ENCODE results near the gene HIVEP1. TPM values are rescaled to one million over a fixed set of nuclear protein-coding genes. Genes with fewer than 3 reads are reported as not detected.
A peak's percentile ranks its signal among the peaks of the same experiment; 100 is the strongest.

Gene HIVEP1
- total RNA-seq, 1 experiment from 2014 or later = 6.6 TPM

GRCh38 chr6:12011276-12012037 is 655 bp upstream of the HIVEP1 start:
- DNase-seq (ENCODE audit: low read depth, low spot score) = peak; percentile 97
- in situ Hi-C loops (cut with HindIII; ENCODE audit: low pct_unique_long_range_greater_than_20kb, low sequenced_read_pairs) = no loop called here

DNA sequence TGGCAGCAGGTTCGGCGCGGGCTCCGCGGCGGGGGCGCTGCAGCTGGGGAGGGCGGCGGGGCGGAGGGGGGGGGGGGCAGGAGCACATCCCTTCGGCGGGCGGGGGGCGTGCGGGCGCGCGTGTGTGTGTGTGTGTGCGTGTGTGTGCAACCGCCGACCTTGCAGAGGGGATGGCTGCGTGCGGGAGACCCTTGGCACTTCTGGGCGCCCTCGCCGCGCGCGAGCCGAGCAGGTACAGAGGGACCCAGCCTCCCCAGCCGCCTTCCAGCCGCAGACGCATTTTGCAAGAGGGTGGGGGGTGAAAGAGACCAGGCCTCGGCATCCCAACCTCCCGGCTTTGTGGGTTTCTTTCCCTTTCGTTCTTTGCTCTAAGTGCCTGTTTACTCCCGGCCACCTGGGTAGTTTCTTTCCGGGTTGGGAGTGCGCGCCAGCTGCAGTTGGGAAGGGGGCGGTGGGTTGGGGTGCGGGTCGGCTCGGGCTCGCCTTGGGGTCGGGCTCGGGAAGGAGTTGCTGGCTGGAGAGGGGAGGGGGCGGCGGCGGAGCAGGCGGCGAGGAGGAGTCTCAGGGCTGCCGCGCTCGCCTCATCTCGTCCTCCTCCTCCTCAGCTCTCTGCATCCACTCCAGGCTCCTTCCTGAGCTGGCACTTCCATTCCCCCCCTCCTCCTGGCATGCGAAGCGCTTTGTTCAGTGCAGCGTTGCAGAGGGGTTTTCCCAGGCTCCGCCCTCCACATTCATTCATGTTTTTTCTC is 620 bp downstream of the HIVEP1 start:
- DNase-seq (ENCODE audit: low read depth, low spot score) = peak; percentile 91
- in situ Hi-C loops (cut with HindIII; ENCODE audit: low pct_unique_long_range_greater_than_20kb, low sequenced_read_pairs) = no loop called here

GRCh38 chr6:12013307-12013719 is 1.2 kb downstream of the HIVEP1 start:
- in situ Hi-C loops (cut with HindIII; ENCODE audit: low pct_unique_long_range_greater_than_20kb, low sequenced_read_pairs) = no loop called here
- no peak for DNase-seq (ENCODE audit: low read depth, low spot score)

DNA sequence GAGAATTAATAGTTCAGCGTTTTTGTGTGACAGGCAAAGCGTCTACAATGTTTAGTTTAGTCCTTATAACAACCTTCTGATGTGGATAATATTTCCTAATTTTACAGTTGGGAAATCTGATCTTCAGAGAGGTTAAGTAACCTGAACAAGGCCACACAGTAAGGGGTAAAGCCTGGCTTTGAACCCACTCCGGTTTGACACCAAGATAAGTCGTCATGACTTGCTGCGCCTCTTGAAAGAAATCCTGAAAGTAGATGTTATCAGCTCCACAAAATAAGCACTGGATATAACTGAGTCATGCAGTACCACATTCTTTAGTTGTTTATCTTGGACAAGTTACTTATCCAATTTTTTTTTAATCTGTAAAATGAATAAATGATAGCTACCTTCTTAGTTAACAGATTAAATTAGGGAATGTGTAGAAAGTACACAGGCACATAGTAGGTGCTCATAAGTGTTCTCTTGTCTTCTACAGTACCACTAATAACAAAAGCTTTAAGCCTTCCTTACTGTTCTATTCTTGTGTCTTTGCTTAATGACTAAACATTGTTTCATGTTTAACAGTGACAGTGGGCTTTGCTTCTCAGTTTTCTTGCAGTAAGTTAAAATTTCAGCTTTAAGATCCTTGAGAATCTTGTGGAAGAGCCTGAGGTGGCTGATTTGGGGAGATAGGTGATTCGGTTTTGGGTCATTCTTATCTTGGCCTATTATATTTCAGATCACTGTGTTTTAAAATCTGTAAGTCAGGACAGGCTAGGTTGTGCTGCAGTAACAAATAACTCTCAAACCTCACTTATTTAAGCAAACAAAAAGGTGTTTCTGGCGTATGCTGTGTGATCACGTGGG is 2.1 kb downstream of the HIVEP1 start:
- DNase-seq (ENCODE audit: low read depth, low spot score) = no peak
- in situ Hi-C loops (cut with HindIII; ENCODE audit: low pct_unique_long_range_greater_than_20kb, low sequenced_read_pairs) = no loop called here

- no peak for DNase-seq (ENCODE audit: low read depth, low spot score)
- in situ Hi-C loops (cut with HindIII; ENCODE audit: low pct_unique_long_range_greater_than_20kb, low sequenced_read_pairs) = no loop called here
Observed at GRCh38 chr6:12014873-12015149, 2.7 kb downstream of the HIVEP1 start.

- no peak for DNase-seq (ENCODE audit: low read depth, low spot score)
- in situ Hi-C loops (cut with HindIII; ENCODE audit: low pct_unique_long_range_greater_than_20kb, low sequenced_read_pairs) = no loop called here
Observed at GRCh38 chr6:12017263-12017662, 5.2 kb downstream of the HIVEP1 start.

DNA sequence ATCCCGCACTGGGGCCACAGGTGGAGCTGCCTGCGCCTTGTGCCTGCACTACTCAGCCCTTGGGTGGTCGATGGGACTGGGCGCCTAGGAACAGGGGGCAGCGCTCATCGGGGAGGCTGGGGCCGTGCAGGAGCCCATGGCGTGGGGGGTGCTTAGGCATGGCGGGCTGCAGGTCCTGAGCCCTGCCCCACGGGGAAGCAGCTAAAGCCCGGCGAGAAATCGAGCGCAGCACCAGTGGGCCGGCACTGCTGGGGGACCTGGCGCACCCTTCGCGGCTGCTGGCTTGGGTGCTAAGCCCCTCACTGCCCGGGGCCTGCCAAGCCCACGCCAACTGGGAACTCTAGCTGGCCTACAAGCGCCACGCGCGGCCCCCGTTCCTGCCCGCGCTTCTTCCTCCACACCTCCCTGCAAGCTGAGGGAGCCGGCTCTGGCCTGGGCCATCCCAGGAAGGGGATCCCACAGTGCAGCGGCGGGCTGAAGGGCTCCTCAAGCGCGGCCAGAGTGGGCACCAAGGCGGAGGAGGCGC is 5.8 kb downstream of the HIVEP1 start:
- in situ Hi-C loops (cut with HindIII; ENCODE audit: low pct_unique_long_range_greater_than_20kb, low sequenced_read_pairs) = no loop called here
- no peak for DNase-seq (ENCODE audit: low read depth, low spot score)

- no peak for DNase-seq (ENCODE audit: low read depth, low spot score)
- in situ Hi-C loops (cut with HindIII; ENCODE audit: low pct_unique_long_range_greater_than_20kb, low sequenced_read_pairs) = no loop called here
Observed at GRCh38 chr6:12020187-12020791, 8.2 kb downstream of the HIVEP1 start.

GRCh38 chr6:12022481-12022880 is 10.4 kb downstream of the HIVEP1 start:
- DNase-seq (ENCODE audit: low read depth, low spot score) = no peak
- in situ Hi-C loops (cut with HindIII; ENCODE audit: low pct_unique_long_range_greater_than_20kb, low sequenced_read_pairs) = no loop called here

DNA sequence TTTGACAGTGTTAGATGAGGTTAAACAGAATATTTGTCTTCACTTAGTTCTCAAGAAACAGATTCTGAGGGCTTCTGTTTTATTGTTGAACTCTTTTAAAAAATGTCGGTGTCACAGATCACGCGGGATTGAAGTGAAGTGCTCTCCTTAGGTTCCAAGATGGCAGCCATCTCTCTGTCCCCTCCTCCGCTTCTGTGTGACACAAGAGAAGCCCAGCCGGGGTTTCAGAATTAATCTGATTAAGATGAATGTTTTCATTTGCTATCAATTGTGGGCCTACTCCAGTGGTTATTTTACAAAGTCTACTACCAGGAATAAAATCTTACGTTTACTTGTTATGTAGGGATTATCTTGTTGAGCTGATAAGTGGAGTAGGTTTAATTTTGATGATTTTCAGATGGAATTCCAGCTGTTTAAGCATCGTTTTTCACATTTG is 10.9 kb downstream of the HIVEP1 start:
- DNase-seq (ENCODE audit: low read depth, low spot score) = no peak
- in situ Hi-C loops (cut with HindIII; ENCODE audit: low pct_unique_long_range_greater_than_20kb, low sequenced_read_pairs) = no loop called here

DNA sequence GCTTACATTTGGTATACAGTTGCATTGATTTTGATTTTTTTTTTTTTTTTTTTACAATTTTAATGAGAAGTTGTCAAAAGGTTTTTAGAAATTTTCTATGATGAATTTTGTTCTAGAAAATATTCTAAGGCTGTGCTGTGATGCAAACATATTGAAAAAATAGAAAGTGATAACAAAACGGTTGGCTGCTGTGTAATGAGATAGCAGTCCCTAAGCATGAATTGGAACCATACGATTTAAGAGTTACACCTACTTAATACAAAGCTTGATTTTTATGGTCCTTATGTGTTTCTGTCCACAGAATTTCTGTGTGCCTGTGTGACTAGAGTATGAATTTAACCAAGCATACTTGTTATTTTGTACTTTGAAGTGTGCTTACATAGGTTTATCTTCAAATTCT is 12.1 kb downstream of the HIVEP1 start:
- in situ Hi-C loops (cut with HindIII; ENCODE audit: low pct_unique_long_range_greater_than_20kb, low sequenced_read_pairs) = no loop called here
- no peak for DNase-seq (ENCODE audit: low read depth, low spot score)

- DNase-seq (ENCODE audit: low read depth, low spot score) = no peak
- in situ Hi-C loops (cut with HindIII; ENCODE audit: low pct_unique_long_range_greater_than_20kb, low sequenced_read_pairs) = no loop called here
Observed at GRCh38 chr6:12024699-12025434, 12.8 kb downstream of the HIVEP1 start.

GRCh38 chr6:12026120-12026519 is 14.0 kb downstream of the HIVEP1 start:
- in situ Hi-C loops (cut with HindIII; ENCODE audit: low pct_unique_long_range_greater_than_20kb, low sequenced_read_pairs) = no loop called here
- no peak for DNase-seq (ENCODE audit: low read depth, low spot score)

DNA sequence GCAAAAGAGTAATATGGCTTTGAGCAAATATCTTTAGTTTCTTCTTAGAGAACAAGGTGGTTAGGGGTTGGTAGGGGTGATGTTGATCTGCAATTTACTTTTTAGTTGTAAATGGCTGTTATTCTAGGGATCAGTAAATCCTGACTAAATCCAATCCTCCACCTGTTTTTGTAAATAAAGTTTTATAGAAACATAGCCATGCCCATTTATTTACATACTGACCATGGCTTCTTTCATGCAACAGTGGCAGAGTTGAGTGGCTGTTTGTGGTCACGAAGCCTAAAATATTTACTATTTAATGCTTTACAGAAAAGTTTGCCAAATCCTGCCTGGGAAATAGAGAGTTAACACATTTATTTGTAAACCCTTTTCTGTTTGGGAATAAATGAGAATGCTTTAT is 14.7 kb downstream of the HIVEP1 start:
- in situ Hi-C loops (cut with HindIII; ENCODE audit: low pct_unique_long_range_greater_than_20kb, low sequenced_read_pairs) = no loop called here
- no peak for DNase-seq (ENCODE audit: low read depth, low spot score)

- DNase-seq (ENCODE audit: low read depth, low spot score) = no peak
- in situ Hi-C loops (cut with HindIII; ENCODE audit: low pct_unique_long_range_greater_than_20kb, low sequenced_read_pairs) = no loop called here
Observed at GRCh38 chr6:12028213-12028612, 16.1 kb downstream of the HIVEP1 start.

- in situ Hi-C loops (cut with HindIII; ENCODE audit: low pct_unique_long_range_greater_than_20kb, low sequenced_read_pairs) = no loop called here
- no peak for DNase-seq (ENCODE audit: low read depth, low spot score)
Observed at GRCh38 chr6:12029979-12030737, 18.0 kb downstream of the HIVEP1 start.
